H1 (cell line): Measurements from ENCODE around the gene EEF2K. TPM values are rescaled to one million over a fixed set of nuclear protein-coding genes. Genes with fewer than 3 reads are reported as not detected.

Experiments used
- CTCF ChIA-PET: fragments of 300-600 bp; sonication (Branson Sonifier 250); formaldehyde crosslinking; loops from one replicate; lab custom pipeline; 2021; ENCODE audit not compliant: partially characterized antibody; lab: Charles Lee
- POLR2A ChIA-PET: fragments of 300-600 bp; sonication (Branson Sonifier 250); formaldehyde crosslinking; loops from one replicate; lab custom pipeline; 2021; ENCODE audit warnings: inconsistent platforms; ENCODE audit not compliant: partially characterized antibody; lab: Charles Lee
- DNase-seq, 2 experiments: peaks; one replicate each; pipeline versions ENCODE4 v3.0.0 to v3.0.0-alpha.2; 2010 to 2022; ENCODE audit warnings: low spot score in 2 of 2, low read depth in 1 of 2, mixed read lengths in 1 of 2
- FAIRE-seq: peaks from 2 replicates; lab custom pipeline; 2011; peaks lifted over from hg19 to GRCh38; lab: Jason Lieb, UNC
- H2AFZ ChIP-seq: 2 replicates; pipeline ENCODE4 v1.8.1; 2012; ENCODE audit warnings: low read length, inconsistent platforms
- H2AK5ac ChIP-seq: 2 replicates; pipeline ENCODE4 v1.6.1; 2013; ENCODE audit warnings: low read depth, low read length
- H2BK120ac ChIP-seq: replicated peaks from 2 replicates; pipeline ENCODE3; 2013; ENCODE audit warnings: low read depth, low read length, inconsistent platforms
- H2BK12ac ChIP-seq: 2 replicates; pipeline ENCODE4 v1.6.1; 2013; ENCODE audit warnings: low read depth, low read length
- H2BK15ac ChIP-seq: 2 replicates; pipeline ENCODE4 v1.6.1; 2013; ENCODE audit warnings: low read length
- H2BK20ac ChIP-seq: 2 replicates; pipeline ENCODE4 v1.6.1; 2013; ENCODE audit warnings: low read length
- H2BK5ac ChIP-seq: 2 replicates; pipeline ENCODE4 v1.6.1; 2013; ENCODE audit warnings: low read depth, low read length
- H3K14ac ChIP-seq: 2 replicates; pipeline ENCODE4 v1.6.1; 2013; ENCODE audit warnings: inconsistent platforms; ENCODE audit not compliant: insufficient read length
- H3K18ac ChIP-seq: 2 replicates; pipeline ENCODE4 v1.6.1; 2013; ENCODE audit warnings: low read length; ENCODE audit errors: extremely low read depth
- H3K23ac ChIP-seq: 2 replicates; pipeline ENCODE4 v1.6.1; 2013; ENCODE audit warnings: inconsistent platforms; ENCODE audit not compliant: insufficient read length
- H3K23me2 ChIP-seq: 2 replicates; pipeline ENCODE4 v1.6.1; 2013; ENCODE audit warnings: low read depth, low read length
- H3K27ac ChIP-seq: 2 replicates; pipeline ENCODE4 v1.6.1; 2011; ENCODE audit warnings: low read depth, low read length, inconsistent platforms
- H3K27me3 ChIP-seq, 4 experiments: replicated peaks in 1 of 4; 1 replicate in 1 of 4; 2 replicates in 3 of 4; pipeline versions ENCODE4 v1.6.1 to v1.8.1; 2011 to 2013; ENCODE audit warnings: low read length in 3 of 4, mild to moderate bottlenecking in 3 of 4, inconsistent platforms in 2 of 4, mixed read lengths in 2 of 4, moderate library complexity in 1 of 4; ENCODE audit not compliant: control insufficient read depth in 3 of 4, insufficient read depth in 3 of 4; ENCODE audit errors: extremely low read depth in 1 of 4
- H3K36me3 ChIP-seq, 4 experiments: 2 replicates each; pipeline versions ENCODE4 v1.6.1 to v1.8.1; 2011 to 2013; ENCODE audit warnings: mild to moderate bottlenecking in 4 of 4, low read length in 3 of 4, moderate library complexity in 2 of 4, control low read depth in 1 of 4, inconsistent platforms in 1 of 4; ENCODE audit not compliant: insufficient read depth in 4 of 4, control insufficient read depth in 2 of 4
- H3K4ac ChIP-seq: replicated peaks from 2 replicates; pipeline ENCODE3; 2013; ENCODE audit warnings: low read length, low read depth, mixed read lengths, inconsistent platforms; ENCODE audit not compliant: insufficient read length
- H3K4me1 ChIP-seq, 4 experiments: replicated peaks in 1 of 4; 1 replicate in 1 of 4; 2 replicates in 3 of 4; pipeline versions ENCODE4 v1.6.1 to v1.8.1; 2011 to 2013; ENCODE audit warnings: low read length in 3 of 4, inconsistent platforms in 2 of 4, mixed read lengths in 1 of 4; ENCODE audit not compliant: insufficient read depth in 4 of 4, control insufficient read depth in 3 of 4
- H3K4me2 ChIP-seq, 2 experiments: 2 replicates each; pipeline versions ENCODE4 v1.6.1 to v1.8.1; 2011 to 2013; ENCODE audit warnings: low read depth in 2 of 2, low read length in 2 of 2, control low read depth in 1 of 2, inconsistent platforms in 1 of 2, mild to moderate bottlenecking in 1 of 2; ENCODE audit not compliant: insufficient read depth in 1 of 2
- H3K4me3 ChIP-seq, 4 experiments: fragments of 200-600, 300-600 bp in 1 of 4; sonication (generic), shearing (Covaris generic), sonication (Bioruptor Twin) in 1 of 4; 2 replicates each; pipeline versions ENCODE4 v1.5.1 to v1.8.1; 2011 to 2016; ENCODE audit warnings: low read length in 4 of 4, low read depth in 3 of 4, control low read depth in 2 of 4, inconsistent platforms in 2 of 4, mild to moderate bottlenecking in 2 of 4, mixed read lengths in 1 of 4, moderate library complexity in 1 of 4; ENCODE audit not compliant: insufficient read depth in 2 of 4; ENCODE audit errors: extremely low read depth in 1 of 4
- H3K56ac ChIP-seq: replicated peaks from 2 replicates; pipeline ENCODE3; 2013; ENCODE audit warnings: low read depth, mild to moderate bottlenecking, mixed read lengths, low read length, inconsistent platforms; ENCODE audit not compliant: insufficient read length
- H3K79me1 ChIP-seq: 2 replicates; pipeline ENCODE4 v1.6.1; 2013; ENCODE audit warnings: low read depth, low read length, control low read depth
- H3K79me2 ChIP-seq, 2 experiments: 2 replicates each; pipeline versions ENCODE4 v1.6.1 to v1.8.1; 2012 to 2013; ENCODE audit warnings: low read length in 2 of 2, mild to moderate bottlenecking in 2 of 2, inconsistent platforms in 1 of 2; ENCODE audit not compliant: insufficient read depth in 2 of 2, control insufficient read depth in 1 of 2
- H3K9ac ChIP-seq, 4 experiments: replicated peaks in 1 of 4; 1 replicate in 1 of 4; 2 replicates in 3 of 4; pipeline versions ENCODE4 v1.6.1 to v1.8.1; 2011 to 2013; ENCODE audit warnings: low read depth in 3 of 4, low read length in 3 of 4, control low read depth in 2 of 4, mild to moderate bottlenecking in 2 of 4, moderate library complexity in 2 of 4, inconsistent platforms in 1 of 4; ENCODE audit errors: extremely low read depth in 1 of 4
- H3K9me3 ChIP-seq, 2 experiments: 2 replicates each; pipeline versions ENCODE4 v1.6.1 to v1.8.1; 2012 to 2013; ENCODE audit warnings: mild to moderate bottlenecking in 2 of 2, moderate library complexity in 2 of 2, control low read depth in 1 of 2, inconsistent platforms in 1 of 2, low read depth in 1 of 2, low read length in 1 of 2, mixed read lengths in 1 of 2; ENCODE audit not compliant: insufficient read depth in 2 of 2
- H4K20me1 ChIP-seq, 2 experiments: replicated peaks in 1 of 2; 2 replicates each; pipeline versions ENCODE3 to v1.8.1; 2011 to 2013; ENCODE audit warnings: inconsistent platforms in 2 of 2, low read length in 2 of 2, mild to moderate bottlenecking in 1 of 2; ENCODE audit not compliant: insufficient read depth in 2 of 2, control insufficient read depth in 1 of 2
- H4K5ac ChIP-seq: 2 replicates; pipeline ENCODE4 v1.6.1; 2013; ENCODE audit warnings: low read length, low read depth, mixed read lengths, inconsistent platforms; ENCODE audit not compliant: insufficient read length
- H4K8ac ChIP-seq: 2 replicates; pipeline ENCODE4 v1.8.0; 2013; ENCODE audit warnings: mild to moderate bottlenecking, moderate library complexity, low read length, inconsistent platforms; ENCODE audit not compliant: insufficient read depth; ENCODE audit errors: extremely low read depth
- H4K91ac ChIP-seq: replicated peaks from 2 replicates; pipeline ENCODE3; 2013; ENCODE audit warnings: low read length, mixed read lengths, inconsistent platforms; ENCODE audit not compliant: insufficient read length
- ASH2L ChIP-seq: fragments of 200-600, 300-600 bp; sonication (generic); IDR thresholded peaks from one replicate; pipeline ENCODE4 v1.7.1; 2017; ENCODE audit warnings: low read length
- CEBPB ChIP-seq: IDR thresholded peaks from 2 replicates; pipeline ENCODE4 v1.6.1; 2012; ENCODE audit warnings: low read depth, low read length
- CTCF ChIP-seq, 3 experiments: IDR thresholded peaks; 1 replicate in 2 of 3; 2 replicates in 1 of 3; pipeline versions ENCODE4 v1.5.1 to v1.6.1; 2011; ENCODE audit warnings: low read length in 3 of 3, mild to moderate bottlenecking in 3 of 3, inconsistent platforms in 2 of 3, low read depth in 1 of 3, moderate library complexity in 1 of 3; ENCODE audit not compliant: insufficient read depth in 1 of 3; ENCODE audit errors: control extremely low read depth in 1 of 3
- EP300 ChIP-seq, 2 experiments: IDR thresholded peaks; 1 replicate in 1 of 2; 2 replicates in 1 of 2; pipeline ENCODE4 v1.6.1; 2011 to 2012; ENCODE audit warnings: low read depth in 2 of 2, low read length in 2 of 2, mild to moderate bottlenecking in 2 of 2, borderline replicate concordance in 1 of 2, inconsistent platforms in 1 of 2, moderate library complexity in 1 of 2
- FOSL1 ChIP-seq: IDR thresholded peaks from 2 replicates; pipeline ENCODE4 v1.6.1; 2011; ENCODE audit warnings: mild to moderate bottlenecking, low read depth, low read length, moderate library complexity; ENCODE audit not compliant: insufficient read depth
- MAFK ChIP-seq: IDR thresholded peaks from 2 replicates; pipeline ENCODE4 v1.6.1; 2012; ENCODE audit warnings: low read depth, mild to moderate bottlenecking, improper control_type of control experiment, low read length
- SIX5 ChIP-seq: IDR thresholded peaks from 2 replicates; pipeline ENCODE4 v1.6.1; 2011; ENCODE audit warnings: mild to moderate bottlenecking, low read depth, low read length
- TBP ChIP-seq: IDR thresholded peaks from 2 replicates; pipeline ENCODE4 v1.6.1; 2011; ENCODE audit warnings: low read depth, low read length, improper control_type of control experiment
- TEAD4 ChIP-seq: IDR thresholded peaks from 2 replicates; pipeline ENCODE4 v1.6.1; 2012; ENCODE audit warnings: low read depth, low read length, inconsistent platforms, mixed read lengths
- WGBS, 2 experiments: shearing (Covaris generic) in 1 of 2; methylation state at CpG; one replicate each; pipeline versions ENCODE4 v1.1.6 to v1.1.7; 2013 to 2015; ENCODE audit warnings: low lambda C conversion rate in 2 of 2, mixed read lengths in 2 of 2, inconsistent platforms in 1 of 2, low coverage in 1 of 2, missing lambda C conversion rate in 1 of 2; ENCODE audit not compliant: insufficient replicate concordance in 2 of 2, insufficient coverage in 1 of 2, insufficient read length in 1 of 2; ENCODE audit errors: extremely low coverage in 1 of 2, missing lambda C conversion rate in 1 of 2; 5-methylcytosine and 5-hydroxymethylcytosine counted together
- polyA plus RNA-seq, 7 experiments: library from polyadenylated mRNA; depleted of rRNA in 3 of 7; stranded (reverse) in 5 of 7; unstranded in 2 of 7; fragments of >200 nt in 5 of 7; fragments of 200-250 nt in 2 of 7; gene quantifications; 1 replicate in 5 of 7; 2 replicates in 1 of 7; 4 replicates in 1 of 7; pipeline versions ENCODE4 v1.2.1 to v1.2.3, GENCODE V29; 2011 to 2013; ENCODE audit warnings: missing spikeins in 2 of 7, mixed read lengths in 2 of 7
- total RNA-seq: library from RNA; stranded (reverse); fragmentation: NEBNext Ultra II Directional; extraction: Animal tissue kit (Norgen Biotek cat#: 25700); gene quantifications from 2 replicates; pipeline ENCODE4 v1.2.1, GENCODE V29; 2021

EEF2K gene
- total and polyA plus RNA-seq, 2 of the 8 experiments (the other 6 are each of a cell fraction or from before 2014, with no cell fraction given) = 14.9 to 30.2 TPM

GRCh38 chr16:22337849-22338635 lies 132.0 kb downstream of the EEF2K start:
- H2BK120ac ChIP-seq = no peak overlapping the region
- H4K5ac ChIP-seq = no peak overlapping the region
- H3K9ac ChIP-seq = no peak overlapping the region
- TF ChIP-seq ASH2L (no peak), SIX5 (no peak), FOSL1 (no peak), MAFK (no peak), CTCF (IDR thresholded peaks at IDR 0.05; ENCODE audit: control extremely low read depth in 1 of 3, insufficient read depth in 1 of 3, low read depth in 1 of 3, low read length in 3 of 3) (no peak), TBP (no peak), CEBPB (no peak), TEAD4 (no peak), EP300 (IDR thresholded peaks at IDR 0.05; ENCODE audit: borderline replicate concordance in 1 of 2, low read depth in 2 of 2, low read length in 2 of 2) (no peak)
- H2AK5ac ChIP-seq = no peak overlapping the region
- peaks cover 2% of the 10 kb centered on the region; the same call in 1 of the 2 replicates for H3K79me1 ChIP-seq
- H3K4ac ChIP-seq = no peak overlapping the region
- no peak overlapping the region for H3K56ac ChIP-seq
- H4K91ac ChIP-seq = no peak overlapping the region
- no peaks in the 10 kb centered on the region for H3K27me3 ChIP-seq
- H2BK12ac ChIP-seq = no peak overlapping the region
- no peak overlapping the region for H2BK15ac ChIP-seq
- no peak for FAIRE-seq
- 95% methylated on average over 4 of the region's 4 CpGs; no CpG with 5 or more reads in 1 of the 2 experiments for WGBS, 2 experiments
- no peak overlapping the region for H2BK5ac ChIP-seq
- ChIA-PET CTCF (interaction anchor here (0.7 to 1.8 kb wide), 3 partner anchors 12 to 17 kb away, joined by 3 to 7 read pairs (median 6); no protein-coding TSS in a partner anchor), POLR2A (interaction anchor here (0.6 to 1.4 kb wide), 3 partner anchors 9 to 14 kb away, joined by 3 to 4 read pairs (median 3); no protein-coding TSS in a partner anchor)
- no peak overlapping the region for H3K4me2 ChIP-seq
- no peaks in the 10 kb centered on the region for H3K23me2 ChIP-seq
- H2BK20ac ChIP-seq = no peak overlapping the region
- peaks cover 8 to 9% of the 10 kb centered on the region in 2 experiments; a peak in 2 of 4 replicates for H3K9me3 ChIP-seq
- H3K4me3 ChIP-seq = no peak overlapping the region
- H3K14ac ChIP-seq = no peak overlapping the region
- no peaks in the 10 kb centered on the region for H4K20me1 ChIP-seq
- no peak overlapping the region for H3K23ac ChIP-seq
- H4K8ac ChIP-seq = no peak overlapping the region
- no peak overlapping the region for H3K27ac ChIP-seq
- no peak overlapping the region for H3K18ac ChIP-seq
- peaks cover 6 to 37% (median 28%) of the 10 kb centered on the region in 4 experiments; a peak in 6 of 8 replicates for H3K36me3 ChIP-seq
- no peak for DNase-seq
- H2AFZ ChIP-seq = no peak overlapping the region
- H3K79me2 ChIP-seq = no peaks in the 10 kb centered on the region
- no peaks in the 10 kb centered on the region for H3K4me1 ChIP-seq
